GM12878 (cell line): ENCODE data around the gene SBNO2. TPM values are rescaled to one million over a fixed set of nuclear protein-coding genes. Genes with fewer than 3 reads are reported as not detected.

Source experiments
- ATAC-seq: fragments of 200-7000 bp; cut with Tn5 transposase; 3 replicates; pipeline ENCODE4 v1.9.1; 2020; ENCODE audit warnings: mild to moderate bottlenecking, moderate library complexity
- BruUV-seq: library from RNA; stranded (reverse); fragments of 400-500 nt; replicated peaks from 2 replicates; lab custom pipeline; 2021; lab: Mats Ljungman, UMichigan
- CTCF ChIA-PET: fragments of 300-600 bp; sonication (Branson Sonifier 250); formaldehyde crosslinking; extraction: SDS; loops from one replicate; lab custom pipeline; 2021; ENCODE audit warnings: inconsistent platforms; lab: Yijun Ruan, JAX
- POLR2A ChIA-PET: fragments of 350-600 bp; formaldehyde crosslinking; extraction: SDS; loops from one replicate; lab custom pipeline; 2021; ENCODE audit warnings: inconsistent platforms; lab: Charles Lee
- RAD21 ChIA-PET: fragments of 300-600 bp; sonication (Branson Sonifier 250); formaldehyde crosslinking; loops from one replicate; lab custom pipeline; 2023; ENCODE audit warnings: antibody characterized with exemption; ENCODE audit not compliant: unreplicated experiment; lab: Charles Lee
- SMC1A ChIA-PET: fragments of 300-600 bp; sonication (Branson Sonifier 250); formaldehyde crosslinking; loops from one replicate; lab custom pipeline; 2023; ENCODE audit not compliant: unreplicated experiment, uncharacterized antibody; lab: Charles Lee
- DNase-seq: peaks from one replicate; pipeline ENCODE4 v3.0.0-alpha.2; 2011; ENCODE audit warnings: low read depth, low spot score
- FAIRE-seq: peaks from 3 replicates; lab custom pipeline; 2011; peaks lifted over from hg19 to GRCh38; lab: Jason Lieb, UNC
- H2AFZ ChIP-seq: 2 replicates; pipeline ENCODE4 v1.6.0; 2011; ENCODE audit warnings: low read depth, low read length, control low read depth; ENCODE audit not compliant: control insufficient read depth
- H3K27ac ChIP-seq: 2 replicates; pipeline ENCODE4 v1.5.1; 2011; ENCODE audit warnings: control low read depth; ENCODE audit not compliant: control insufficient read depth, insufficient read depth
- H3K27me3 ChIP-seq, 2 experiments: replicated peaks in 1 of 2; 2 replicates each; pipeline versions ENCODE4 v1.6.0 to v1.6.1; 2011; ENCODE audit warnings: low read length in 1 of 2; ENCODE audit not compliant: control insufficient read depth in 2 of 2, insufficient read depth in 2 of 2
- H3K36me3 ChIP-seq, 2 experiments: 2 replicates each; pipeline ENCODE4 v1.5.1; 2011; ENCODE audit warnings: low read length in 1 of 2; ENCODE audit not compliant: control insufficient read depth in 2 of 2, insufficient read depth in 2 of 2
- H3K4me1 ChIP-seq: 2 replicates; pipeline ENCODE4 v1.6.1; 2011; ENCODE audit warnings: mild to moderate bottlenecking, low read length, moderate library complexity, mixed read lengths; ENCODE audit not compliant: control insufficient read depth, insufficient read depth
- H3K4me2 ChIP-seq: 2 replicates; pipeline ENCODE4 v1.6.0; 2011; ENCODE audit warnings: control low read depth; ENCODE audit not compliant: control insufficient read depth, insufficient read depth
- H3K4me3 ChIP-seq: fragments of 200-600 bp; sonication (generic); 2 replicates; pipeline ENCODE4 v1.5.1; 2016
- H3K79me2 ChIP-seq: 2 replicates; pipeline ENCODE4 v1.6.0; 2011; ENCODE audit warnings: low read length; ENCODE audit not compliant: control insufficient read depth, insufficient read depth
- H3K9ac ChIP-seq: 2 replicates; pipeline ENCODE4 v1.8.0; 2011; ENCODE audit warnings: low read length, control low read depth, mixed read lengths; ENCODE audit not compliant: control insufficient read depth, insufficient read depth
- H3K9me3 ChIP-seq: replicated peaks from 3 replicates; pipeline ENCODE4 v1.5.1; 2011; ENCODE audit warnings: mild to moderate bottlenecking, low read length; ENCODE audit not compliant: control insufficient read depth, insufficient read depth
- H4K20me1 ChIP-seq: 2 replicates; pipeline ENCODE4 v1.6.0; 2011; ENCODE audit not compliant: control insufficient read depth, insufficient read depth
- BCL11A ChIP-seq: IDR thresholded peaks from 2 replicates; pipeline ENCODE4 v1.6.1; 2011; ENCODE audit warnings: low read depth, low read length
- CBFB ChIP-seq: IDR thresholded peaks from 2 replicates; pipeline ENCODE4 v1.6.1; 2016; ENCODE audit warnings: antibody characterized with exemption, low read depth
- KLF5 ChIP-seq: fragments of 450-650 bp; IDR thresholded peaks from 2 replicates; pipeline ENCODE4 v1.6.1; 2014; ENCODE audit warnings: mild to moderate bottlenecking; ENCODE audit not compliant: partially characterized antibody
- ZBTB11 ChIP-seq: fragments of 450-650 bp; formaldehyde crosslinking; IDR thresholded peaks from 2 replicates; pipeline ENCODE4 v1.5.0; 2022; ENCODE audit warnings: mild to moderate bottlenecking, missing genetic modification characterization
- ZNF274 ChIP-seq: IDR thresholded peaks from one replicate; pipeline ENCODE4 v1.8.0; 2011; ENCODE audit not compliant: insufficient read length, insufficient read depth
- WGBS: methylation state at CpG from one replicate; pipeline ENCODE4 v1.1.6; 2016; ENCODE audit warnings: low lambda C conversion rate; ENCODE audit not compliant: insufficient replicate concordance, insufficient coverage; ENCODE audit errors: missing lambda C conversion rate; 5-methylcytosine and 5-hydroxymethylcytosine counted together
- in situ Hi-C: fragments of 300-500 bp; cut with MboI; formaldehyde crosslinking; loops from 9 replicates; pipeline ENCODE4 v1.14.3; 2018; ENCODE audit warnings: mixed read lengths
- intact Hi-C: fragments of 100-400 bp; cut with micrococcal nuclease; formaldehyde crosslinking; loops from one replicate; pipeline ENCODE4 v1.14.2; 2022; ENCODE audit not compliant: unreplicated experiment
- polyA plus RNA-seq, 11 experiments: library from polyadenylated mRNA; depleted of rRNA in 4 of 11; unstranded in 6 of 11; stranded (reverse) in 5 of 11; fragments of >200 nt; fragmentation: Nextera tagmentation in 4 of 11; fragmentation: Illumina TruSeq in 1 of 11; extraction: Ambion mirVana in 4 of 11; extraction: Trizol in 1 of 11; gene quantifications; 1 replicate in 1 of 11; 2 replicates in 10 of 11; pipeline versions ENCODE4 v1.2.1 to v1.2.3, GENCODE V29; 2011 to 2016; ENCODE audit warnings: inconsistent platforms in 2 of 11, missing spikeins in 2 of 11, low read depth in 1 of 11
- total RNA-seq, 4 experiments: library from RNA; depleted of rRNA in 3 of 4; stranded (reverse); fragments of >200 nt in 3 of 4; fragmentation: Illumina TruSeq in 1 of 4; extraction: Trizol in 1 of 4; gene quantifications; 2 replicates each; pipeline versions ENCODE4 v1.2.1 to v1.2.3, GENCODE V29; 2013 to 2021

Gene SBNO2
- total and polyA plus RNA-seq, 10 of the 15 experiments (the other 5 are each of a cell fraction or from before 2014, with no cell fraction given), result 0.08 to 44.6 (median 5.4) TPM

DNA sequence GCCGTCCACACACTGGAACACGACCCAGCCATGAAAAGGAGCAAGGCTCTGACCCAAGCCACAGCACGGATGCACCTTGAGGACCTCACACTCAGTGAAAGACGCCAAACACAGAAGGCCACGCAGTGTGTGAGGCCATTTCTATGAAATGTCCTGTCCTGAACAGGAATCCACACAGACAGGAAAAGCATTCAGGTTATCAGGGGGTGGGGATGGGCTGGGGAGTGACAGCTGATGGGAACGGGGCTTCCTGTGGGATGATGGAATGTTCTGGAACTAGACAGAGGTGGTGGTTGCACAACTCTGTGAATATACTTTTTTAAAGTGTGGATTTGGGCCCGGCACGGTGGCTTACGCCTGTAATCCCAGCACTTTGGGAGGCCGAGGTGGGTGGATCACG, 39.6 kb downstream of the SBNO2 start:
- H4K20me1 ChIP-seq, result no peaks in the 10 kb centered on the region; the same call in 1 of the 2 replicates
- BruUV-seq, result no TSS peak
- H3K9me3 ChIP-seq, result no peaks in the 10 kb centered on the region
- H2AFZ ChIP-seq, result no peak overlapping the region
- ChIA-PET SMC1A (interaction anchor here (0.6 to 2.5 kb wide), 6 partner anchors 21 to 580 kb away, joined by 3 to 9 read pairs (median 6); partner anchors contain the start of gene SBNO2), POLR2A (interaction anchor here (0.6 kb wide), 1 partner anchor 583 kb away, joined by 3 read pairs; no protein-coding TSS in a partner anchor), CTCF (interaction anchor here (0.5 to 1.4 kb wide), 4 partner anchors 9 to 115 kb away, joined by 3 to 10 read pairs (median 4); no protein-coding TSS in a partner anchor), RAD21 (interaction anchor here (1.1 to 1.5 kb wide), 5 partner anchors 21 to 209 kb away, joined by 3 to 11 read pairs (median 4); no protein-coding TSS in a partner anchor)
- TF ChIP-seq ZBTB11 (CRISPR knock-in tag) (no peak), CBFB (no peak), KLF5 (no peak), ZNF274 (no peak), BCL11A (no peak)
- peaks cover 0 to 7% of the 10 kb centered on the region in 2 experiments; a peak in 3 of 4 replicates for H3K36me3 ChIP-seq
- FAIRE-seq (no peak), DNase-seq (no peak), ATAC-seq (no peak)
- no peak overlapping the region for H3K27ac ChIP-seq
- peaks cover 33% of the 10 kb centered on the region for H3K79me2 ChIP-seq
- in situ Hi-C loops, result no loop called here
- no peak overlapping the region for H3K9ac ChIP-seq
- H3K27me3 ChIP-seq, result no peaks in the 10 kb centered on the region
- no peak overlapping the region for H3K4me3 ChIP-seq
- 80% methylated on average over 11 of the region's 11 CpGs for WGBS
- H3K4me1 ChIP-seq, result peaks cover 34% of the 10 kb centered on the region
- intact Hi-C loops, result loop anchor here (5.0 kb wide), 1 partner anchor 38 kb away; the partner anchor contains the start of gene SBNO2
- H3K4me2 ChIP-seq, result peak overlapping the region; percentile 96; the same call in 1 of the 2 replicates
